NT2/D1 (cell line): ENCODE data around the gene ZNF107.

Experiments used
- SUZ12 ChIP-seq: IDR thresholded peaks from 2 replicates; pipeline ENCODE4 v1.6.1; 2011; ENCODE audit not compliant: insufficient read length, insufficient read depth; ENCODE audit errors: extremely low read depth
- YY1 ChIP-seq: IDR thresholded peaks from 2 replicates; pipeline ENCODE4 v1.6.1; 2011; ENCODE audit not compliant: insufficient read length, insufficient read depth
- ZNF274 ChIP-seq: IDR thresholded peaks from 2 replicates; pipeline ENCODE4 v1.6.1; 2011; ENCODE audit warnings: mild to moderate bottlenecking, low read depth, low read length

DNA sequence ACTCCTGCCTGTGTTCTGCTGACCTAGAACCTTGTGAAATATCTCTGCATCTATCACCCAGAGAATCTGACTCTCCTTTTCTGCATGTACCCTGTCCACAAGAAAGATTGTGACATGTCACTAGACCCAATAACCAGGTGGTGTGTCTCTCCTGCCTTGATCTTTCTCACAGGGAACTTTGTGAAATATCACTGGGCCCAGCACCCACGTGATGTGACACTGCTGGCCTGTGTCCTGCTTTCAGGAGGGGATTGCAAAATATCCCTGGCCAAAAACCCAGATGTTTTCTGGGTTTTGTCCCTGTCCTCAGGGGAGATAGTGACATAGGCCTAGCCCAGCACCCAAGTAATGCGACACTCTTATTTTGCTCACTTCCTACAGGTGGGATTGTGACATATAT, 10.1 kb upstream of the ZNF107 start:
- TF ChIP-seq YY1 = no peak
- TF ChIP-seq SUZ12 = no peak
- TF ChIP-seq ZNF274 = no peak
